Naive B cell (primary cell): ENCODE results near the gene SNX1. TPM values are rescaled to one million over a fixed set of nuclear protein-coding genes. Genes with fewer than 3 reads are reported as not detected.
"Not testable (repeated sequence)": the region's sequence is repeated elsewhere in the genome, so short reads cannot be mapped to it uniquely, and the experiment has no call there.

ENCODE experiments used
- ATAC-seq, 2 donors: fragments of 150-1000 bp; cut with Tn5 transposase; 2 replicates each; pipeline ENCODE4 v1.10.0; 2021; ENCODE audit warnings: low read depth in 2 of 2, mild to moderate bottlenecking in 2 of 2, moderate library complexity in 2 of 2
- DNase-seq: peaks from one replicate; pipeline ENCODE4 v3.0.0; 2022
- H3K27ac Mint-ChIP-seq, 6 donors: one replicate each; pipeline ENCODE4 v1.8.0; 2020 to 2022; ENCODE audit warnings: mild to moderate bottlenecking in 6 of 6, mixed read lengths in 6 of 6, moderate library complexity in 5 of 6, inconsistent platforms in 2 of 6
- H3K27me3 Mint-ChIP-seq, 3 donors: one replicate each; pipeline ENCODE4 v1.8.0; 2021 to 2022; ENCODE audit warnings: mixed read lengths in 3 of 3, mild to moderate bottlenecking in 1 of 3
- H3K36me3 Mint-ChIP-seq, 2 donors: one replicate each; pipeline ENCODE4 v1.8.0; 2020 to 2022; ENCODE audit warnings: mixed read lengths in 2 of 2, inconsistent platforms in 1 of 2, mild to moderate bottlenecking in 1 of 2
- H3K4me1 Mint-ChIP-seq, 3 donors: one replicate each; pipeline ENCODE4 v1.8.0; 2020 to 2022; ENCODE audit warnings: mixed read lengths in 3 of 3, inconsistent platforms in 1 of 3, mild to moderate bottlenecking in 1 of 3, moderate library complexity in 1 of 3
- H3K4me3 Mint-ChIP-seq, 8 donors: one replicate each; pipeline ENCODE4 v1.8.0; 2020 to 2022; ENCODE audit warnings: mild to moderate bottlenecking in 8 of 8, mixed read lengths in 8 of 8, moderate library complexity in 8 of 8, inconsistent platforms in 2 of 8
- H3K9me3 Mint-ChIP-seq, 7 donors: one replicate each; pipeline ENCODE4 v1.8.0; 2020 to 2022; ENCODE audit warnings: mixed read lengths in 7 of 7, mild to moderate bottlenecking in 5 of 7, inconsistent platforms in 2 of 7, moderate library complexity in 1 of 7
- polyA plus RNA-seq, 6 donors: library from polyadenylated mRNA; unstranded; fragments of 300-500 nt; fragmentation: Illumina TruSeq; gene quantifications; one replicate each; pipeline ENCODE4 v1.2.3, GENCODE V29; 2021; ENCODE audit warnings: low read depth in 6 of 6

The SNX1 gene
- polyA plus RNA-seq, 6 donors from 2014 or later = 56.3 to 109 (median 78.0) TPM

DNA sequence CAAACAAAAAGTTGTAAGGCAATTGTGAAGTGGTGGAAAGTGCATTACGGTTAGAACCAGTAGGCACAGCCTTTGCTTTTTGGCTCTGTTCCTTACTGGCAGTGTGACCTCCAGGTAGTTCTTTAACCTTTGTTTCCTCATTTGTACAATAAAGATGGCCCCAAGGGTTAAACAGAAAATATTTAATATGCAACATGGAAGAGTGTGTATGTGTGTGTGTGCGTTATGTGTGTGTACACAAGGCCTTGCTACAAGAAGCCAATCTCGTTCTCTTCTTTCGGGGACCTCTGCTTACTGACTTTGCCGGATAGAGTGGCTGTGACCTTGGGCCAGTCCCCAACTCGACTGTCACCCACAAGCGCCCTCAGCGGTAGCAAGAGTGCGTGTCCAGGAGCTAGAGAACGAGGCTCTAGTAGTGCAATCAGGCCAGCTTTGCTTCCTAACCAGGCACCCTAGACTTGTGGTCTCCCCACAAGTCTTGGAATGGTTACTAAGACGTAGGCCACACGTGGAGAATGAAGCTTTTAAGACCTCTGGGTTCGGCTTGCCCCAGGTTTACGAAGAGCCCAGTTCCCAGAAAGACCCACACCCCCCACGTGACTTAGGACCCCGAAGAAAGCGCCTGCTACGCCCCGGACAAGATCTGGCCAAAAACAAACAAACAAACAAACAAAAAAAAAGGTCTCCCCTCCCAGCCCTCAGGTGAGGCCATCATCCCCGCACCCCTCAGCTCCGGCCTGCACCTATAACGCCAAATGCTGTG, 2.7 kb upstream of the SNX1 start:
- Mint-ChIP-seq H3K27ac (peak overlapping the region; percentile 98 to 100 (median 99)), H3K36me3 (peaks cover 0 to under 1% of the 10 kb centered on the region in 2 donors), H3K27me3 (no peaks in the 10 kb centered on the region), H3K4me3 (peak overlapping the region; percentile 97 to 100 (median 100)), H3K9me3 (no peaks in the 10 kb centered on the region), H3K4me1 (peaks cover 59 to 89% (median 77%) of the 10 kb centered on the region in 3 donors)
- DNase-seq (peak; percentile 43), ATAC-seq (peak in 1 of 2 donors; percentile 6)

DNA sequence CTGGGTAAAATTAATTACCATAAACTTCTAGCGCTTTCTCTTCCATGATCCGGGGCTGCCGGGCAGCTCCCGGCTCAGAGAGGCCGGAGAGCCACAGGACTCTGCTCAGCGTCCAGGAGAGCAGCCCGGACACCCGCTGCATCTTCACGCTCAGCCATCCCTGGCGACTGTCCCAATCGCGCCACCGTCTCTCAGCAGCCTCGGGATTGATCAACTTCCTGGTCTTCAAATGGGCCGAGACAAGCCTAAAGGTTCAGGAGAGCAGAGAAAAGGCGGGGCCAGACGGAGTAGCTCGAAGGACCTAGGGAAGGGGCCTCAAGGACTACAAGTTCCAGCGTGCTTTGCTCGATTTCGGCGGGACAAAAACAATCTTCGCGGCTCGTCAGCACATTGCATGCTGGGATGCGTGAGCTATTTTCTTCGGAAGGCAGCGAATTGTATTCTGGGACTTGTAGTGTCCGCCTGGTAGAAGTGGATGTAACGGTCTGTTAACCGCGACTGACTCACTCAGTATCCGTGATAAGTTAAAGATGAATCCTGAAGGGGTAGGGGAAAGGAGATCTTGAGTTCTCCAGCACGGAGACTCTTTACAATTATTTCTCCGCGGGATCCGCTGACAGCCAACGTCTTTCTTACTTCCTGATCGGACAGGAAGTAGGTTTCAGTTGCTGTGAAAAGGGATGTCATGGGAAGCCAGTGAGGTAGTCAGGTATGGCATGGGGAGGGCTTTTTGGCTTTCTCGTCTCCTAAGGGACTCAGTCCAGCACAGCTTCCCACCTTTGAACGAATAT, 2.0 kb upstream of the SNX1 start, which contains the start of gene CIAO2A:
Gene CIAO2A (minus strand): TSS at position 212 of the 791 bp plus-strand sequence. CDS start 70 bp downstream, at position 142.
- peak; percentile 58 to 59 for ATAC-seq
- Mint-ChIP-seq H3K27me3 (no peaks in the 10 kb centered on the region), H3K4me1 (peaks cover 59 to 88% (median 80%) of the 10 kb centered on the region in 3 donors), H3K9me3 (no peaks in the 10 kb centered on the region), H3K27ac (peak within 1 kb of the TSS; percentile 98 to 100 (median 99)), H3K36me3 (no peaks in the 10 kb centered on the region), H3K4me3 (peak within 1 kb of the TSS; percentile 97 to 100 (median 100))
- peak; percentile 88 for DNase-seq

DNA sequence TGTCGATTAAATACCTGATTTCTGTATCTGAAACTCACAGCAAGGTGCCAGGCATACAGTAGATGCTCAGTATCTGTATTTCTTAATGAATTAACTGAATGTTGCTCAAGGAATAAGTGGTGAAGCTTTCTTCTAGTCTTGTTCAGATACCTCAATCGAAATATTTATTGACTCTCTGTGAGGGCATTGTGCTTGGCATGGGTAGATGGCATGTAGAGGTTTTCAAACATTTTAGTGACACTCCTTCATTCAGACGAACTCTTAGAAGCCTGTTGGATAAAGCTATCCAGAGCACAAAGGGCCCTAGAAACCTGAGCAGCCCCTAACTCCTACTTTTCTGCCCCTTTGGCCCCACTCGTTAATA, 369 bp upstream of the SNX1 start:
- no peak for DNase-seq
- H3K4me3 Mint-ChIP-seq = peak overlapping the region; percentile 97 to 100 (median 99)
- no peaks in the 10 kb centered on the region for H3K9me3 Mint-ChIP-seq
- H3K27ac Mint-ChIP-seq = peak overlapping the region; percentile 98 to 100 (median 99)
- H3K4me1 Mint-ChIP-seq = peaks cover 57 to 86% (median 74%) of the 10 kb centered on the region in 3 donors
- no peak for ATAC-seq
- H3K27me3 Mint-ChIP-seq = no peaks in the 10 kb centered on the region
- no peaks in the 10 kb centered on the region for H3K36me3 Mint-ChIP-seq

DNA sequence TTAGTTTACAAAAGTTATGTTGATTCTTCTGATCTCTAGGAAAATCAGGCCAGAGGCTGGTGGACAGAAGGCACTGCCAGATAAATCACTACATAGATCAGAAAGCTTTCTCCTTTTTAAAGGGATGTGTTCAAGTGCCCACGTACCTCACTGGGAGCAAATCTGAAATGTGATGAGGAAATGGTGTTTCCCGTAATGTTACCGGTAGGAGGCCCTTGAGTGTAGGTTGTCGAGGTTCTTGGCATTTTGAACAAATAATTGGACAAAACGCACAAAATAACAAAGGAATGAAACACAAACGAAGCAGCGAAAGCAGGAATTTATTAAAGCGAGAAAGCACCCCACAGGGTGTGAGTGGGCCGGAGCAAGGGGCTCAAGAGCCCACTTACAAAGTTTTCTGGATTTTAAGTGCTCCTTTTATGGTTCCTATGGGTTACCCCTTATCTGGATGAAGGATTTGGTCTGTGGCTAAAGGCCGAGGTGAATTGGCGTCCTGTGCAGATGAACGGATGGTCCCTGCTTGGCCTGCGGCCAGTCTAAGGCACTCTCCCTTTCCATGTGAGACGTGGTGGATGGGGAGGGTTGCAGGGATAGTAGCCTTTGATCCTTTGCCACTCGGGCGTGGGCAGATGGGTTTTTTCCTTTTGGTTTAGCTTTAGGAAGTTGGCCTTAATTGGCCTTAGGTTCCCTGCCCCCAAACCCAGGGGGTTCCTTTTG, 1.0 kb downstream of the SNX1 start:
- ATAC-seq (no peak), DNase-seq (no peak)
- Mint-ChIP-seq H3K27ac (peak overlapping the region; percentile 90 to 100 (median 98)), H3K36me3 (no peaks in the 10 kb centered on the region), H3K27me3 (no peaks in the 10 kb centered on the region), H3K9me3 (no peaks in the 10 kb centered on the region), H3K4me3 (peak overlapping the region; percentile 97 to 100 (median 99)), H3K4me1 (peaks cover 58 to 90% (median 76%) of the 10 kb centered on the region in 3 donors)

DNA sequence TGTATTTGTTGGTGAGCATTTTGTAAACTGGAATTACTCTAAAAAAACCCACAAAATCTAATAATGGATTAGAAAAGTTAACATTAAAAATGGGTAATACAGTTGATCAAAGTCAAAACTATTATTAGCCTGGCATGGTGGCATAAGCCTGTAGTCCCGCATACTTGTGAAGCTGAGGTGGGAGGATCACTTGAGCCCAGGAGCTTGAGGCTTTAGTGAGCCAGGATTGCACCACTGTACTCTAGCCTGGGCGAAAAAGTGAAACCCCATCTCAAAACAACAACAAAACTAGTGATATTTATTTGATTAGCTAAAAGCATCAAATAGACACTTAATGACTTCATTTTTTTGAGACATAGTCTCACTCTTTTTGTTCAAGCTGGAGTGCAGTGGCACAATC, 3.6 kb downstream of the SNX1 start:
- no peaks in the 10 kb centered on the region for H3K9me3 Mint-ChIP-seq

DNA sequence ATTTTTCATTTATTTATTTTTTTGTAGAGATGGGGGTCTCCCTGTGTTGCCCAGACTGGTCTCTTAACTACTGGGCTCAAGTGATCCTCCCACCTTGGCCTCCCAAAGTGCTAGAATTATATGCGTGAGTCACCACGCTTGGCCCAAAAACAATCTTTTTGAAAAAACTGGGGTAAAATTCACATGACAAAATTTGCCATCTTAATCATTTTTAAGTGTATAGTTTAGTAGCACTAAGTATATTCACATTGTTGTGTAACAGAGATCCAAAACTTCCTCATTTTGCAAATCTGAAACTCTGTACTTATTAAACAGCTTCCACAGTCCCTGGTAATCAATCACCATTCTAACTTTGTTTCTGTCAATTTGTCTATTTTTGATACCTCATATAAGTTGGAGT, 5.2 kb downstream of the SNX1 start:
- peak; percentile 56 to 75 for ATAC-seq
- Mint-ChIP-seq H3K36me3 (no peaks in the 10 kb centered on the region), H3K9me3 (no peaks in the 10 kb centered on the region), H3K4me3 (peak overlapping the region in 3 of 8 donors; percentile 36 to 72 (median 55)), H3K27me3 (no peaks in the 10 kb centered on the region), H3K27ac (peak overlapping the region; percentile 28 to 91 (median 48)), H3K4me1 (peaks cover 39 to 69% (median 54%) of the 10 kb centered on the region in 3 donors)
- no peak for DNase-seq

More for the DNA sequence above, 3.6 kb downstream of the SNX1 start:
- peak overlapping the region in 2 of 6 donors; percentile 20 to 91 for H3K27ac Mint-ChIP-seq
- ATAC-seq (no peak), DNase-seq (no peak)
- H3K4me3 Mint-ChIP-seq = peak overlapping the region in 3 of 8 donors; percentile 24 to 63 (median 50)
- H3K4me1 Mint-ChIP-seq = peaks cover 44 to 79% (median 64%) of the 10 kb centered on the region in 3 donors
- H3K36me3 Mint-ChIP-seq = no peaks in the 10 kb centered on the region
- H3K27me3 Mint-ChIP-seq = no peaks in the 10 kb centered on the region

DNA sequence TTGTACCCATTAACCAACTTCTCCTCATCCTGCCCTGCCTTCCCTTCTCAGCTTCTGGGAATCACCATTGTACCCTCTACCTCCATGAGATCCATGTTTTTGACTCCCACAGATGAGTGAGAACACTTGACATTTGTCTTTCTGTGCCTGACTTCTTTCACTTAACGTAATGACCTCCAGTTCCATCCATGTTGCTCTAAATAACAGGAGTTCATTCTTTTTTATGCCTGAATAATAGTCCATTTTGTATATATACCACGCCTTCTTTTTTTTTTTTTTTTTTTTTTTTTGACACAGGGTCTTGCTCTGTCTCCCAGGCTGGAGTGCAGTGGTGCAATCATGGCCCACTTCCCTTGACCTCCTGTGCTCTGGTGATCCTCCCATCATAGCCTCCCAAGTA, 6.7 kb downstream of the SNX1 start:
- ATAC-seq = no peak
- Mint-ChIP-seq H3K36me3 (no peaks in the 10 kb centered on the region), H3K4me1 (peaks cover 39 to 73% (median 55%) of the 10 kb centered on the region in 3 donors), H3K27ac (peak overlapping the region in 4 of 6 donors; percentile 29 to 56 (median 45)), H3K27me3 (no peaks in the 10 kb centered on the region), H3K9me3 (no peaks in the 10 kb centered on the region), H3K4me3 (peak overlapping the region in 1 of 8 donors; percentile 6)
- no peak for DNase-seq

DNA sequence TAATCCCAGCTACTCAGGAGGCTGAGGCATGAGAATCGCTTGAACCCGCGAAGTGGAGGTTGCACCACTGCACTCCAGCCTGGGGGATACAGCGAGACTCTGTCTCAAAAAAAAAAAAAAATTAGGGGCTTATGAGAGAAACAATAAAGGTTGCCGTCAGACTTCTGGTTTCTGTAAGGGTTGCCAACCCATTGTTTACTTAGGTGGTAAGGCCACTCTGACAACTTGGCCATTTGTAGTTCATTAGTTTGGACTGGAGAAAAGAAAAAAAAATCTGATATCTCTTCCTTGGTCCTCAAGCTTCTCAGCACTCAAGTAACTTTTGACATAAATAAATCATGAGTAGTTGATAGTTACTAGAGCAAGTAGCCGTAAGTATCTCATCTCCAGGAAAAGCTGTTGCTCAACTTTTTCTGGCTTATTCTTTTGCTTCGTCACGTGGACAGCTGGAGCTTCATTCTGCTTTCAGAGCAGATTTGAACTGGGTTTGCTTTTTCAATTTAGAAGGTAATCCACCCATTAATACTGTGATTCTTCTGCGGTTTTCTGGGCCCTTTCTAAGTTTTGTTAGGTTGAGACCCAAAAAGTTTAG, 9.4 kb downstream of the SNX1 start:
- H3K27me3 Mint-ChIP-seq = no peaks in the 10 kb centered on the region
- ATAC-seq (no peak), DNase-seq (no peak)
- H3K36me3 Mint-ChIP-seq = no peaks in the 10 kb centered on the region
- H3K4me1 Mint-ChIP-seq = peaks cover 32 to 72% (median 52%) of the 10 kb centered on the region in 3 donors
- no peaks in the 10 kb centered on the region for H3K9me3 Mint-ChIP-seq
- H3K4me3 Mint-ChIP-seq = no peak overlapping the region
- peak overlapping the region in 1 of 6 donors; percentile 4 for H3K27ac Mint-ChIP-seq

DNA sequence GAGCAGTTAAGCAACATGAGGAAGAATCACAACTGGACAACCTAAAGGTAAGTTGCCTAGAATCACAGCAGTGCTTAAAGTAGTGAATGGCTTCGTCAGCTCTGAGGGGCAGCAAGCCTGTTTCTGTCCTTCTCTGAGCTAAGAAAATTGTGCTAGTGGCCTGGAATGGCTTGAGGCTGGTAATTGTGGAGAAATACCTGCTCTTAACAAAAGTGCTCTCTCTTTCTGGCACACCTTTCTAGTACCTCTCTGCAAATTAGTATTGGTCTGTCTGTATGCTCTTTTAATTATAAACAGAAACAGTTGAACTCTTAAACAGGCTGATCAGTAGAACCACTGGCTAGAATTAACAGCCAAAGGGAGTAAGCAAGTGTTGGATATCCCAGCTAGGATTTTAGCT, 11.6 kb downstream of the SNX1 start:
- Mint-ChIP-seq H3K36me3 (no peaks in the 10 kb centered on the region), H3K27ac (peak overlapping the region in 5 of 6 donors; percentile 13 to 88 (median 49)), H3K4me1 (peaks cover 41 to 74% (median 57%) of the 10 kb centered on the region in 3 donors), H3K27me3 (no peaks in the 10 kb centered on the region), H3K9me3 (no peaks in the 10 kb centered on the region), H3K4me3 (peak overlapping the region in 1 of 8 donors; percentile 15)
- no peak for ATAC-seq
- no peak for DNase-seq

DNA sequence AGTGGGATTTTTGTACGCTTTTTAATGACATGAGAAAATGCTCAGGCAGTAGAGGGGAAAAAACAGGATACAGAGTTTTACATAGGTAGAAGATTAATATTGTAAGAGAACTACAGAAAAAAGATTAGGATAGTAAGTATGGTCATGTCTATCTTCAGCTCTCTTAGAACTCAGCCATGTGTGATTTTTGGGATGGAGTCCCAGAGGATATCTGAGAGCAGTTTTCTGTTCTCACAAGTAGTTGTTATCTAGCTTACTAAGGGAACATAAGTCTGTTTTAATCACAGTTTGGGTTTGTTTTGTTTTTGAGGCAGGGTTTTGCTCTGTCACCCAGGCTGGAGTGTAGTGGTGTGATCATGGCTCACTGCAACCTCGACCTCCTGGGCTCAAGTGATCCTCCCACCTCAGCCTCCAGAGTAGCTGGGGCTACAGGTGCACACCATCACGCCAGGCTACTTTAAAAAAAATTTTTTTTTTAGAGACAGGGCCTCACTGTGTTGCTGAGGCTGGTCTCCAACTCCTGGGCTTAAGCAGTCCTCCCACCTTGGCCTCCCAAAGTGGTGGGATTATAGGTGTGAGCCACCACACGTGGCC, 14.4 kb downstream of the SNX1 start:
- not testable (repeated sequence) for ATAC-seq, H3K9me3 Mint-ChIP-seq, DNase-seq, H3K27me3 Mint-ChIP-seq
- Mint-ChIP-seq H3K36me3 (peaks cover 13 to 16% of the 10 kb centered on the region in 2 donors), H3K4me3 (peak overlapping the region in 7 of 8 donors; percentile 49 to 82 (median 75)), H3K4me1 (peaks cover 51 to 79% (median 71%) of the 10 kb centered on the region in 3 donors), H3K27ac (peak overlapping the region; percentile 85 to 96 (median 91))

DNA sequence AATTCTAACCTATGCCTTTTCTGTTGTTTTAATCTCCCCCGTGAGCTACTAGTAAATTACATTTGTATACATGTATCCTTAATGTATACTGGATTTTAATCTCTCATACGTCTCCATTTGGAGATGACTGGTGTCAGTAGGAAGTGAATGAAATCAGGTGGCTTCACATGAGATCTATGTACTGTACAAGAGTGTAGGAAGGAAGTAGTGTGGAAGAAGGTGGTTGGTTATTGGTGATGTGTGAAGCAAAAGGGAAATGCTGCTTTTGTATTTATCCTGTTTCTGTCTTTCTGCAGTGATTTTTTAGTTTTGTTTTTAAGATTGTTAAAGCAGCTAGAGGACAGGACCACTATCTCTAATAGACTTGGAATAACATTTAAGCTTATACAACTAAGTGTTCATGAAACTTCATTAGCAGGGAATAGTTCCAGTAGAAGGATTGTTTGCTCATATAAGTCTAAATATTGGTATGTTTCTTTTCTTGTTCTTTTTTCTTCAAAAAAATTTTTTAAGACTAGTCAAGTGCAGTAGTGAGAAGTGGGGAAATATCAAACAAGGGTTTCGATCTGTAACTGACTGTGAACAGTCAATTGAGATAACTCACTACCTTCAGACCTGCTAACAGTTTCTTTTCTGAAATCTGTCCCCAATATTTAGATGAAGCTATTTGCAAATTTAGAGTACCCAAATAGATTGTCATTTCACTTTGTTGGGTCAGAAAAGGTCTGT, 15.3 kb downstream of the SNX1 start:
- ATAC-seq (peak; percentile 98 to 99), DNase-seq (peak; percentile 72)
- H3K27ac Mint-ChIP-seq = peak overlapping the region; percentile 85 to 96 (median 90)
- peaks cover 16% of the 10 kb centered on the region in 2 donors for H3K36me3 Mint-ChIP-seq
- peak overlapping the region; percentile 20 to 86 (median 76) for H3K4me3 Mint-ChIP-seq
- H3K9me3 Mint-ChIP-seq = no peaks in the 10 kb centered on the region
- no peaks in the 10 kb centered on the region for H3K27me3 Mint-ChIP-seq
- H3K4me1 Mint-ChIP-seq = peaks cover 54 to 85% (median 77%) of the 10 kb centered on the region in 3 donors

DNA sequence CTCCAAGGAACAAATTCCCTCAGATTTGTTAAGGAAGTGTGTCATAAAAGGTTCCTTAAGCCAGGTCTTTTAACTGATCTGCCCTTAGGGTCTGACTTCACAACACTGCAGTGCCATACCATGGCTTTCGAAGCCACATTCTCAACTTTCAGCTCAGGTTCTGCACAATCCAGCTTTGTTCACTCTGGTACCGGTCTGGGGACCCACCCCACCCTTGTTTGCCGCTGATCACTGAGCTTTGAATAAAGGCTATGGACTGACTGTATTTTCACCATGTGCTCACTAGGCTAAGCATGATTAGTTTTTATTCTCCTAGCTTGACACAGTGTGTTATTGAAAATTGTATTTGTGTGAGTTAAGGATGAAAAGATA, 15.9 kb downstream of the SNX1 start:
- ATAC-seq (peak; percentile 8 to 16), DNase-seq (no peak)
- H3K4me1 Mint-ChIP-seq = peaks cover 51 to 79% (median 73%) of the 10 kb centered on the region in 3 donors
- H3K27me3 Mint-ChIP-seq = no peaks in the 10 kb centered on the region
- H3K4me3 Mint-ChIP-seq = peak overlapping the region; percentile 20 to 86 (median 76)
- H3K9me3 Mint-ChIP-seq = no peaks in the 10 kb centered on the region
- H3K36me3 Mint-ChIP-seq = peaks cover 16 to 21% of the 10 kb centered on the region in 2 donors
- peak overlapping the region; percentile 85 to 92 (median 90) for H3K27ac Mint-ChIP-seq
